Glomerular endothelial cell (primary cell): Measurements from ENCODE around the gene PRCC. TPM values are rescaled to one million over a fixed set of nuclear protein-coding genes. Genes with fewer than 3 reads are reported as not detected.
"Not testable (repeated sequence)": the region's sequence is repeated elsewhere in the genome, so short reads cannot be mapped to it uniquely, and the experiment has no call there.

Experiments used
- DNase-seq: peaks from one replicate; pipeline ENCODE4 v3.0.0-alpha.2; 2011; ENCODE audit warnings: low read depth, low spot score; ENCODE audit errors: extremely low read depth
- total RNA-seq: library from RNA; depleted of rRNA; stranded (reverse); fragments of >200 nt; gene quantifications from 2 replicates; pipeline ENCODE4 v1.2.3, GENCODE V29; 2015

Gene PRCC
- total RNA-seq, 1 donor from 2014 or later: 51.5 TPM

DNA sequence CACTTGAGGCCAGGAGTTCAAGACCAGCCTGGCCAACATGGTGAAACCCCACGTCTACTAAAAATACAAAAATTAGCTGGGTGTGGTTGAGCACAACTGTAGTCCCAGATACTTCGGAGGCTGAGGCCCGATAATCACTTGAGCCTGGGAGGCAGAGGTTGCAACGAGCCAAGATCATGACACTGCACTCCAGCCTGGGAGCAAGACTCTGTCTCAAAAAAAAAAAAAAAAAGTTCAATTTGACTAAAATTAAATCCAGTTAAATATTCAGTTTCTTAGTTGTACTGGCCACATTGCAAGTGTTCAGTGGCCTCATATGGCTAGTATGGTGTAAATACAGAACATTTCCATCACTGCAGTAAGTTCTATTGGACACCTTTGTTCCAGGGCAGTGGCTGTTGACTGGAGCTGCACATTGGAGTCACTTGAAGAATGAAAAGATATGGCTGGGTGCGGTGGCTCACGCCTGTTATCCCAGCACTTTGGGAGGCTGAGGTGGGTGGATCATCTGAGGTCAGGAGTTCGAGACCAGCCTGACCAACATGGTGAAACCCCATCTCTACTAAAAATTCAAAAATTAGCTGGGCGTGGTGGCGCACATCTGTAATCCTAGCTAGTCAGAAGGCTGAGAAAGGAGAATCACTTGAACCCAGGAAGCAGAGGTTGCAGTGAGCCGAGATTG is 9.6 kb upstream of the PRCC start:
- DNase-seq: not testable (repeated sequence)

DNA sequence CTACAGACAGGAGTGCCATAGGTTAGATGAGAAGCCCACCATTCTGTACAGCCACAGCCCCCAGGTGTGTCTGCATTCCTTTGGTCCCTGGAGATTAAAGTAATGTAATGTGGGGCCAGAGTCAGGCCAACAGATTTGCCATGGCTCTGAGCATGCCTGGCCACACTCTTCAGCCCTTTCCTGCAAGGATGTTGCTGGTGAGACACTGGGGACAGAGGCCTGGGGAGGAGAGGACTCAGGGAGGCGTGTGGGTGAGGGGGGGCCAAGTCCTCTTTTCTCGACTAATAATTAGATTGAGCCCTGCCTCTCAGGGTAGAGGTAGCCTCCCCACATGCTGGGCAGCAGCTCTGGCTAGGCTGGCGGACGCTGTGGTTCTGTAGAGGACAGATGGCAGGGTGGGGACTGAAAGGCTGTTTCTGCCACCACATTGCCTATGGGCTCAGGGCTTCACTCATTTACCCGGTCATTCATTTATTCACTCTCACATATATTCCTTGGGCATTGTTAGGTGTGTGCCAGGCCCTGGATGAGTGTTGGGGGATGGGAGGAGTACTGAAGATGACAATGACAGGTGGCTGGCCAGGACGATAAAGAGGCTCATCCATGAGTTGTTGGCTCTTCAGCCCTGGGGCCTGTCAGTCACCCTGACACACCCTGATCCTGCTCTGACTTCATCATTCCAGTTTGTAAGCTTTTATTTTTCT is 7.1 kb upstream of the PRCC start:
- DNase-seq: no peak

DNA sequence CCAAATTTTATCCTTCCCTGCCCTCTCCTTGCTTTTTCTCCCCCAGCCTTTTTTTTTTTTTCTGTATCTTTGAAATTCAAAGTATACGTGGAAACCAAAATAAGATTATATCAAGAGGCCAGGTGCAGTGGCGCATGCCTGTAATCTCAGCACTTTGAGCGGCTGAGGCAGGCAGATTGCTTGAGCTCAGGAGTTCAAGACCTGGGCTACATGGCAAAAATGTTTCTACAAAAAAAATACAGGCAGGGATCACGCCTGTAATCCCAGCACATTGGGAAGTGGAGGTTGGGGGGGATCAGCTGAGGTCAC is 6.6 kb upstream of the PRCC start:
- no peak for DNase-seq

DNA sequence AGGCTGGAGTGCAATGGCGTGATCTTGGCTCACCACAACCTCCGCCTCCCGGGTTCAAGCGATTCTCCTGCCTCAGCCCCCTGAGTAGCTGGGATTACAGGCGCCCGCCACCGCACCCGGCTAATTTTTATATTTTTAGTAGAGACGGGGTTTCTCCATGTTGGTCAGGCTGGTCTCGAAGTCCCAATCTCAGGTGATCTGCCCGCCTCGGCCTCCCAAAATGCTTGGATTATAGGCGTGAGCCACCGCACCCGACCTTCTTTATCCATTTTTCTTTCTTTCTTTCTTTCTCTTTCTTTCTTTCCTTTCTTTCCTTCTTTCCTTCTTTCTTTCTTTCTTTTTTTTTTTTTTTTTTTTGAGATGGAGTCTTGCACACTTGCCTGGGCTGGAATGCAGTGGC is 2.2 kb upstream of the PRCC start:
- DNase-seq: not testable (repeated sequence)

DNA sequence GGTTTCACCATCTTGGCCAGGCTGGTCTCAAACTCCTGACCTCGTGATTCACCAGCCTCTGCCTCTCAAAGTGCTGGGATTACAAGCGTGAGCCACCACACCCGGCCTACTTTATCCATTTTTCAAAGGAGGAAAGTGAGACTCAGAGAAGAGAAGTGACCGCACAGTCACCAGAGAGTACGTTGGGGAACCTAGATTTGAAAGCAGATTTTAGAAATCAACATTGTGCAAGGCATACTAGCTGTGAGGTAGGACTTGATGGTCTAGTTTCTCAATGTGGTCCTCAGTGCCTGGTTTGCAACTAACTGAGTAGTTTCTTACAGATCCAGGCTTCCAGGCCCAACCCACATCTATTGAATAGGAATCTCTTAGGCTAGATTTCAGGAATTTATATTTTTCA is 1.7 kb upstream of the PRCC start:
- no peak for DNase-seq

DNA sequence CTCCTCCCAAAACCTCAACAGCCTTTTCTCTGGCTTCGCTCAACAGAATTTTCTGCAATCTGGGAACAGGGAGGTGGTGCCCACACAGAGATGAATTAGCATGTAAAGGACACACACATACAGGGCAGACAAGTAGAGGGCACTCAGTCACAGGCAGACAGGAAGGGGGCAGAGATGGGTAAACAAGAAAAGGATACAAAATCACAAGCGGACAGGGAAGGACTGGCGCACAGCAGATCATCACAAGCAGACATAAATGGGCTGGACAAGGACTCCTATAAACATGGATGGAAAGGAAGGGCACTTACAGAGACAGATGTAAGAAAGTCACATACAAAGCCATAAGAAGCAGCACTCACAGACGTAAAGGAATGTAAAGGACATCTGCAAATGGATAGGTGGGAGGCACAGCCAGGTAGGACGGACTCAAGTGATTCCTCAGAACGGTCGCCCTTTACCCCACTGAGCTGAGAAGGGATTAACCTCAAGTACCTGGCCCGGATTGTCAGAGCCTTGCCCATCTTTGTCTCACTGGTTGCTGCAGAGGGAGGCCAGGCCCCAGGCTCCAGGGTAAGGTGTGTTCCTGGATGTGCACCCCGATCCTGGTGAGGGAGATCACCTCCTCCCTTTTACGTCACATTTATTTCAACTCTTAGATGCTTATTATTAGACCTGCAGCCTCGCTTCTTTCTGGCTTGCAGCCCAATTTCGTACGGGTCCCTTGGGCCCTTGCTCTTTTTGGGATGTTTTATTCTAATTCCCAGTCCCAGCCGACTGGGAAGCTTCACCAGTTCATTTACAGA is 836 bp upstream of the PRCC start:
- no peak for DNase-seq

DNA sequence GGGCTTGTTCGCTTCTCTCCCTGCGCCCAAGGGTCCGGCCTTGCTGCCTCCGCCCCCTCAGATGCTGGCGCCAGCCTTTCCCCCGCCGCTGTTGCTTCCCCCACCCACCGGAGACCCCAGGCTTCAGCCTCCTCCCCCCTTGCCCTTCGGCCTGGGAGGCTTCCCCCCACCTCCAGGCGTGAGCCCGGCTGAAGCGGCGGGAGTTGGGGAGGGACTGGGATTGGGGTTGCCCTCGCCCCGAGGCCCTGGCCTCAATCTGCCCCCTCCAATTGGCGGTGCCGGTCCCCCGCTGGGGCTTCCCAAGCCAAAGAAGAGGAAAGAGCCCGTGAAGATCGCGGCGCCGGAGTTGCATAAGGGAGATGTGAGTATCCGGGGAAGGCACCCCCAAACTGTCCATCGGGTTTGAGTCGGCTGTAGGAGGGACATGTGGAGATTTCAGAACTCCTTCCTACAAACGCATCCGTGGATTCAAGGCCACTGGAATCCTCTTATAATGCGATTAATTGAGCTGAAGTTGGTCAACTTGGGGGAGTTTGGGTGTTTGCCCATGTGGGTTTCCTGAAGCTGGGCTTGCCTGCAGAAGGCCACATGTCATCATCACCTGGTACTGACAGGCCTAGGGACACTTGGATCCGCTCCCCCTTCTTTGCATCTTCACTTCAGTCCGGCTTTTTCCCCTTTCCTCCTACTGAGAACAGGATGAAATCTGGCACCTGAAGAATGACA is 707 bp downstream of the PRCC start:
- no peak for DNase-seq

DNA sequence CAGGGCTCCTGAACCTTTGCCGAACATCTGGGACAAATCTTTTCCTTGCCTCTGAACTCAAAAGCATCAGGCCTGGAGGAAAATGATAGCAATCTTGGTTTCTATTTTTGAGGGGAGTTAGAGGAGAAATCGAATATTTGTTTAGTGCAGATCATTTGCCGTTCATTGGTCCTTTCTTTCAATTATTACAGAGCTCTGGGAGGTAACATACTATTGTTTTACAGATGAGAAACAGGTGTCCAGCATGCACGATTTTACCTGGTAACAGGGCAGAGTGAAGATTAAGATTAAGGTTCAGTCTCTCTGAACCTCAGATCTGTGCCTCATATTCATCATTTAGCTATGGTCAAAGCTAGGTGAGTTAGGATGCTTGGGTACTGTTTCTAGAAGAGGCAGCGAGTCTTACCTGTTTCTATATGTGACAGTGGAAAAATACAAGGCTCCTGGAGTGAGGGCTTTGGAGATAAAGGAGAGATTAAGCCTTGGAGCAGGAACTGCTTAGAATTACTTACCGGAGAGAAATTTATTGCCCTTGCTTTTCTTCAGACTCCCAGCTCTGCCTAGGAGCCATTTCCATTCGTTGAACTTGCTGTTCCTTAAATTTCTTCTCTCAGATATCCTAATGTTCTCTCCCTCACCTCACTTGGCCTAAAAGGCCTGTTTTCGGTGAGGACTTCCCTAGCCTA is 1.4 kb downstream of the PRCC start:
- no peak for DNase-seq

DNA sequence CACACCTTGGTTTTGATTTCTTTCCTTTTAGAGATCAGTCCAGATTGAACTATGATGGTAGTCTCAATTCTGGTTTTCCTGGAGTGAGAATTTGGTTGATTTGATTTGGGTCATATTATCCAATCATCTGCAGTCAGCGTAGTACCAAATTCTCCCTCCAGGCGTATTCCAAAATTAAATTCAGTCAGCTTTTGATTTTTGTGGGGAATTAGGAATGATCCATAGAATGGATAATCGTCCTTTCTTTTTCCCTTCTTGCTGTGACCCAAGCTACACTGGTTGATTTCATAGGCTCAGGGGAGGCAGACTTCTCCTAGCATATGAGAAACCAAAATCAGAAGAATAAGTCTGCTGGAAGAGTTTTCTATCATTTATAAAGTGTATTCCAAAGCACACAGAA is 4.9 kb downstream of the PRCC start:
- DNase-seq: no peak

DNA sequence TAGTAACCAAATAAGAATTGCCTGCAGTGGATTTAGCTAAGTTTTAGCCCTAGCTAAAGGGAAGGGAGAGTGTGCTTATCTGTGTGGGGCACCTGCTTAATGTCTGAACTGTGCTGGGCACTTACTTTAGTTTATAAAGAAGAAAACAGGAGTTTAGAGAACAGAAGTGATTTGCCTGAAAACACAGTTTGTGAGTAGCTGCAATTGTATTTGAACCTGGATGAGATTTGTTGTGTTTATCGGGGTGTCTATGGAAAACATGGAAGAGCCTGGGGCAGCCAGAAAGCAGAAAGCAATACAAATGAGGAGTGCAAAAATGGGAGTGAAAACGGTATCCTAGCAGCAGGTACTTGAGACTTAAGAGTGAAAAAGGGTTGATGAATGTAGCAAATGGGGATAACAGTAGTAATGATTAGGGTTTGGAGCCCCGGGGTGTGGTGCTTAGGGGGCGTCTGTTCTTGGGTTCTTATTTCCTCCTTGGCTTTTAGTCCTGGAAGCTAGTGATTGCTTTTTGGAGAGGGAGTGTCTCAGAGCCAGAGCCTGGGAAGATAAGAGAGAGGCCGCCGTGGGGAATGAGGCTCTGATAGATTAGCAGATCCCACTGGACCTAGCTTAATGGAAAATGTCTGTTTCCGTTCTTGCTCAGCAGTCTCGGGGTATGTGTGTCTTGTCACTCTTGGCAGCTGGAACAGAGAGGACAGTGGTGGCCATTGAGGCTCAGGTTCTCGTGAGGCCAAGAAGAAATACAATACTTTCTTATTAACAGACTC is 5.6 kb downstream of the PRCC start:
- DNase-seq: no peak

DNA sequence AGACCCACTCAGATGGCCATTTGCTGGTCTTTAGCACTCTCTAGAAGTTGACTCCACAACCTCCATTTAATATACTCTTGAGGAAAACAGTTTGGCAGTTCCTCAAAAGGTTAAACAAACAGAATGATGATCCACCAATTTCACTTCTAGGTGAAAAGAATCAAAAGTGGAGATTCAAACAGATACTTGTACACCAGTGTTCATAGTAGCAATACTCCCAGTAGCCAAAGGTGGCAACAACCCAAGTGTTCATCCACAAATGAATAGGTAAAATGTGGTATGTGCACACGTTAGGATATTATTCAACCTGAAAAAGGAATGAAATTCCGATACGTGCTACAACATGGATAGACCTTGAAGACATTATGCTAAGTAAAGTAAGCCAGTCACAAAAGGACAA is 6.3 kb downstream of the PRCC start:
- no peak for DNase-seq

DNA sequence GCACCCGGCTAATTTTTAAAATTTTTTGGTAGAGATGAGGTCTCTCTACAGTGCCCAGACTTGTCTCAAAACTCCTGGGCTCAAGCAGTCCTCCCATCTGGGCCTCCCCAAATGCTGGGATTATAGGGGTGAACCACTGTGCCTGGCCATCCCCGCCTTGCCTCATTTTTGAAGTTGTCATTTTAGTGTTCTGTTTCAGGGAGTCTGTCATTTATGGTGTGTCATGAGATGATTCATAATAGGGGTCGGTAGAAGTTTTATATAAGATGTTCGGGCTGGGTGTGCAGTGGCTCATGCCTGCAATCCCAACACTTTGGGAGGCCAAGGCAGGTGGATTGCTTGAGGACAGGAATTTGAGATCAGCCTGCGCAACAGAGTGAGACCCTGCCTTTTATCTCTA is 8.5 kb downstream of the PRCC start:
- DNase-seq: no peak

DNA sequence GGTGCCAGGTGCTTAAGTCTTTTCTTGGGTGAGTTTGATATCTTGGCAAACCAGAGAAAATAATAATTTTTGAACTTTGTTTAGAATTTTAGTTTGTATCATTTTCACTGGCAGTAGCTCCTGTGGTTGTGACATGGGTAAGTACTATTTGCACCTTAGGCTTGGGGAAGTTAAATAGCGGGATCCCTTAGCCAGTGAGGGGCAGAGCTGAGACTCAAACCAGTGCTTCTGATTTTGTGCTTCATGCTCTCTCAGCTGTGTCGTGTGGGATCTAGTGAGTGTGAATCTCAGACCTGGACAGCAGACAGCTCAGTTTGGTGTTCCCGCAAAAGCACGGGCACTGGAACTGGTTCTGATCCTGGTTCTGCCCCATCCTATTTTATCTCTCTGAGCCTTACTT is 9.6 kb downstream of the PRCC start:
- DNase-seq: no peak

DNA sequence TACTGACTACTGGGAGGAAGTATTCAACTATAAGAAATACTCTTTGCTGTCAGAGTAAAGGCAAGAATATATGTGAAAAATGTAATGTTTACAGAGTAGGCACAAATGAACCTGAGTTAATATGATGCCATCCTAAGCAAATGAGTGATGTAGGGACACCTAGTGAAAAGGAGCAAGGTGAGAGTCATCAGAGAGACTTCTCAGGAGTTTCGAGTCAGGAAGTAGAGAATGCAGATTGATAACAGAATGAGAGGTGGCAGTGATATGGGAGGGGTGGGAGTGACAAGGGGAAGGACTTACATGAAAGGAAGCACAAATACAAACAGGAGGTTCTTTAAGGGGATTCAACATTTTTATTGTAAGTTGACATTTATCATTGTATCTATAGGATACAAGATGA is 10.2 kb downstream of the PRCC start:
- no peak for DNase-seq

DNA sequence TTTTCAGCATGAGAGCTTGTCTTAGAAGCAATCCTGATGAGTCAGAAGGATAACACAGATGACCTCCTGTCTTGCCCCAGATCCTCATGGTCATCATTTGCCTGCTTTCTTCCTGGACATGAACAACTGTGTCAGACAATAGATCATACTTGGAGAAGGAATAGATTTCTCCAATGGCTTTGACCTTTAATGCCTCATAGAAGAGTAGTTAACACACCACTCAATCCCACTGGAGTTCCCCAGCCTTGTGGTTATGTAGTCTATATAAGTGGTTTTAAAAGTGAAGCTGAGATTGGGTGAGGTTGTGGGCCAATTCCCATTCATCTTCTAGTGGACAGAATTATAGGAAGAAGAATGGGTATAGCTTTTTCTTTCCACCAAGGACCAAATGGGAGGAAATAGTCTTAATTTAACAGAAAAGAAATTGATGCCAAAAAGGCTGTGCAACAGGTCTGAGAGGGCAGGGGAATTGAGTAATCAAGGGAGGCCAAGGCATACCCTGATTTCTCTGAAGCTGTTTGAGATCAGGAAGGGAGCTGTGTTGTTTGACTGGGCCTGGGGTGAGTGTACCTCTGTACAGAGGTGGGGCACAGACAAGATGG is 14.4 kb downstream of the PRCC start:
- DNase-seq: no peak

DNA sequence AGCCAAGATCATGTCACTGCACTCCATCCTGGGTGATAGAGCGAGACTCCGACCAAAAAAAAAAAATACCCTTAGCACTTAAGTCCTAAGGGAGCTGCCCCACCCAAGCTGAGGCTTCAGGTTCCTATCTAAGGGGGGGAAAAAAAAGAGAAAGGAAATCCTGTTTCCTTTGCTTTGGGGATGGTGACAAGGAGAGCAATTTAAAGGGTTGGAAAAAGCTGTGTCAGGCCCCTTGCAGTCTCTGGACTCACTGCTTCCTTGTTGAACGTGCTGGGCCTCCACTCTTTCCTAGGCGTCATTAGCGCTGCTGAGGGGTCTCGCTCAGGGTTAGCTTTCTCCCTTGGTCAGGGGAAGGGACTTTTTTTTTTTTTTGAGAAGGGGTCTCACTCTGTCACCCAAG is 18.1 kb downstream of the PRCC start:
- DNase-seq: no peak

DNA sequence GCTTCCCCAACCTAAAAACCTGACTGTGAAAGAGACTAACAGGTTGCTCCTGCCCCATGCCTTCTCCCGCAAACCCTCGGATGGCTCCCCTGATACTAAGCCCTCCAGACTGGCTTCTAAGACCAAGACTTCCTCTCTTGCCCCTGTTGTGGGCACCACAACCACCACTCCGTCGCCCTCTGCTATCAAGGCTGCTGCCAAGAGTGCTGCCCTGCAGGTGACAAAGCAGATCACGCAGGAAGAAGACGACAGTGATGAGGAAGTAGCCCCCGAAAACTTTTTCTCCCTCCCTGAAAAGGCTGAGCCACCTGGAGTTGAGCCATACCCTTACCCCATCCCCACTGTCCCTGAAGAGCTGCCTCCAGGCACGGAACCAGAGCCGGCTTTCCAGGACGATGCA is 19.3 kb downstream of the PRCC start:
- DNase-seq: no peak

DNA sequence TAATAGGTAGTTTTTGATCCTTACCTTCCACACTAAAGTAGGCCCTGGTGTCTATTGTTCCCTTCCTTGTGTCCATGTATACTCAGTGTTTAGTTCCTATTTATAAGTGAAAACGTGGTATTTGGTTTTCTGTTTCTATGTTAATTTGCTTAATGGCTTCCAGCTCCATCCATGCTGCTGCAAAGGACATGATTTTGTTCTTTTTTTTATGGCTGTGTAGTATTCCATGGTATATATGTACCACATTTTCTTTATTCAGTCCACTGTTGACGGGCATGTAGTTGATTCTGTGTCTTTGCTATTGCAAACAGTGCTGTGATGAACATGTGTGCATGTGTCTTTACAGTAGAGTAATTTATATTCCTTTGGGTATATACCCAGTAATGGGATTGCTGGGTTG is 20.8 kb downstream of the PRCC start:
- no peak for DNase-seq

DNA sequence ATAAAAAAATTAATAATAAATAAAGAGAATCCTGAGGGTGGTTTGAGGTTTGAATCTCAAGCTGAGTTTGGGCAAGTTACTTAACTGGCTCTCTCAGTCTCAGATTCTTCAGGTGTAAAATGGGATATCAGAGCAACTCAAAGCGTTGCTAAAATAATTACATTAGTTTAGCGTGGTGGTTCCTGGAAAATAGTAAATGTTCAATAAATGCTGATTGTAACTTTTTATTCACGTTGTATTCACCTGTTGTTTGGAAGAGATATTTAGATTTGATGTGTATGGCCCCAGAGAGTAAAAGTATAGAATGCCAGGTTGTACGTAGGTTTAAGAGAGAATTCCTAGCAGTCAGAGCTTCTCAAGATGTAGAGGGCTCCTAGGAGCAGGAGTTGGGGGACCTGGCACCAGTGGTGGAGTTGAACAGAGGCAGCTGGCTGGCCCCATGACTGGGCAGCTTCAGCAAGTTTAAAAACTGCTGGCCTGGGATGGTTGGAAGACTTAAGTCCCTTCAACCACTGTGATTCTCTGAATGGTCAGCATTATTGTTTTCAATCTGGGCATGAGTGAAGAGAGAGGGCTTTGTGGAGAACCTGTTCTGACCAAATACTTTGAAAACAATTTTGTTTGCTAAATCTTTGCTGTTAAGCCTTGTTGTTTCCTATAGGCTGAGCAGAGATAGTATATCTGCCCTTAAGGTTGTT is 22.4 kb downstream of the PRCC start:
- DNase-seq: no peak
